Measurements from ENCODE around the gene HCN2.
"Not testable (repeated sequence)": the region's sequence is repeated elsewhere in the genome, so short reads cannot be mapped to it uniquely, and the experiment has no call there.

The HCN2 gene

DNA sequence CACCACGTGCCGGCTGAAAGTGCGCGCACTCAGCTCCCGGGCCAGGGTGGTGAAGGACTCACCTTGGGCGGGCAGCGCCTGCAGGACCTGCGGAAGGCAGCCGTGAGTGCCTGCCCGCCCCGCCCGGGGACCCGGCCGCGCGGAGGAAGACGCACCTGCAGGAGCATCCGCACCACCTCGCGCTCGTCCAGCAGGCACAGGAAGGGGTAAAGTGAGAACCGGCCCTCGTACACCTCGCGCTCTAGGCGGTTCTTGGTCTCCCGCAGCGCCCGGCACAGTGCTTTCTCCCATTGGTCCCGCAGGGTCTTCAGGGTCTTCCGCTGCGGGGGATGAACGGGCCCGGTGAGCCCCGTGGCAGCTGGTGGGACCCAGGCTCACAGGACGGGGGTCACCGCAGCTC is 33.0 kb downstream of the HCN2 start:
- no peak for DNase-seq

DNA sequence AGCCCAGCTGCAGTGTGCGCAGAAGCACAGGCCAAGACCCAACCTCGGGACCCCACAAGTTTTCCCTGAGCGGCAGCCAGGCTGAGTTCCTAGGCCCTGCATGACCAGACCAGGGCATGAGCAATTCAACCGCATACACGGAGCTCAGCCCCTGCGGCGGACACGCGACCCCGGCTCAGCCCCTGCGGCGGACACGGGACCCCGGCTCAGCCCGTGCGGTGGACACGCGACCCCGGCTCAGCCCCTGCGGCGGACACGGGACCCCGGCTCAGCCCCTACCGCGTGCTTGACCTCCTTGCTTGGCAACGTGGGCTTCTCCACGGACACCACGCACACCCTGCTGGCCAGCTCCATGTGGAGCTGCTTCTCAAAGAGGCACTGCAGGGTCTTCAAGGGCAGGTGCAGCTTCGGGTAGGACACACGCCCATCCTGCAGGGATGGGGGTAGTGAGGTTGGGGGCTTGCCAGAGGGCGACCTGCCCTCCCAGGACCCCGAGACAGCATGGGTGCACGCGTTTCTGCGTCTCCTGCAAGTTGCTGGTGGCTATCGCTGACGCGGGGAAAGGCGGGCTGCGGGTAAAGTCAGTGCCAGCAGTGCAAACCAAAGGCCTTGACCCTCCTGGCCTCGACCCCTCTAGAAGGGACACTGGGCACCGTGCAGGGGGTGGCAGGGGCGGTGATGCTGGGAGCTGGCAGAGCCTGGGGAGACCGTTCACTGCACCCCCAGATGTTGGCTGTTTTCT is 33.7 kb downstream of the HCN2 start:
- DNase-seq = no peak

DNA sequence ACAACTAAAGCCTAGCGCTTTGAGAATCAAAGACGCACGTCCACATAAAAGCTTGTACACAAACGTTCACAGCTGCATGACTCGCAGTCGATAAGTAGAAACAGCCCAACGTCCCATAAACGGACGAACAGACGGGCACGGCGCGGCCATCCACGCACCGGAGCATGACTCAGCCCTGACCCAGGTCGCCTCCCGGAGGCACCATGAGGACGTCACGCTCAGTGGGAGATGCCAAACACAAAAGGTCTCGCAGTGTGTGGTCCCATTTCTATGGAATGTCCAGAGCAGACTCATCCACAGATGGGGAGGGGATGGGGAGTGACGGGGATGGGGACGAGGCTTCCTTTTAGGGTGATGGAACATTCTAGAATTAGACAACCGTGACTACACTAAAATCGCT is 34.3 kb downstream of the HCN2 start:
- DNase-seq = no peak

DNA sequence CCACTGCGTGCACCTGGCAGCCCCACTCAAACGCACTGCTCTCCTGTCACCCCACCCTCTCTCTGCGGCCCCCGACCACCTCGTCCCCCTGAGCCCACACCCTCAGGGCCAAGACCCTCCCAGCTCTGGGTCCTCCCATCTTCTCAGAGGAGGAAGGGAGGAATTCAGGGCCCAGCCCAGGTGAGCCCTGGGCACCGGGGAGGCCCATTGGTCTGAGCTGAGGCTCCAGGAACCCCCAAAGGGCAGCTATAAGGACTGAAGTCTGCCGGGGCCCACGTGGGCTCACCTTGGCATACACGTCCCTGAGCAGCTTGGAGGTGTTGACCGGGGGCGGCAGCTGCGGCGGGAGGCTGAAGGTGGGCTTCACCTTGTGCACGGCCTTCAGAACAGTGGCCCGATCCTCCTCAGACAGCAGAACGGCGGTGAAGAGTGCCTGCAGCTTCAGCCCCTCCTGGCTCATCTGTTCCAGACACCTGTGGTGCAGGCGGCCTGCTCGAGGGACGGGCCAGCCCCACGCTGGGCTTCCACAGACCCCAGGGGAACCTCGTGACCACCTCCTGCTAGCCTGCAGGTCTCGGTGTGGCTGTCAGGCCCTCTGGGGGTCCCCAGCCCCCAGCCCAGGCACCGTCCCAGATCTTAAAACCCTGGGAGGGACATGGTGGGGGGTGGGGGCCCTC is 34.9 kb downstream of the HCN2 start:
- no peak for DNase-seq

DNA sequence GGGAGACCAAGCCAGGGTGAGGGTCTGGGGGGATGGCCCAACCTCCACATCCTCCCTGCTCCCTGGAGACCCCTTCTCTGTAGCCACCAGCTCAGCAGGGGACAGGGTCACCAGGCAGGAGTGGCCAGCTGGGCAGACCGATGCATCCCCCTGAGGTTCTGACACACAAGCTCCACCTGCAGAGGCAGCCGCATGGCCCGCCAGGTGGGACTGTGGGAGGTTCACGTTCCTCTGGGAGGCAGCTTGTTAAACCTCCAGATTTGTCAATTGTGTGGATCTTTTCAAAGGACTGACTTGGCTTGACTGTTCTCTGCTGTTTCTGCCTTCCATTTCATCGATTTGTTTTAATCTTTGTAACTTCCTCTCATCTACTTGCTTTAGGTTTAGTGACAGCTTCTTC is 35.6 kb downstream of the HCN2 start:
- no peak for DNase-seq

DNA sequence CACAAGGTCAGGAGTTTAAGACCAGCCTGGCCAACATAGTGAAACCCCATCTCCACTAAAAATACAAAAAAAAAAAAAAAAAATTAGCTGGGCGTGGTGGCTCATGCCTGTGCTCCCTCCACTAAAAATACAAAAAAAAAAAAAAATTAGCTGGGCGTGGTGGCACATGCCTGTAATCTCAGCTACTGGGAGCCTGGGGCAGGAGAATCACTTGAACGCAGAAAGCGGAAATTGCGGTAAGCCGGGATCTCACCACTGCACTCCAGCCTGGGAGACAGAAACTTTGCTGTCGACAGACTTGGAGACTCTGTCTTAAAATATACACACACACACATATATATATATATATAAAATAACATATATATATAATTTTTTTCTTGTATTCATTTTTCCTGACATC is 36.9 kb downstream of the HCN2 start:
- DNase-seq = not testable (repeated sequence)

DNA sequence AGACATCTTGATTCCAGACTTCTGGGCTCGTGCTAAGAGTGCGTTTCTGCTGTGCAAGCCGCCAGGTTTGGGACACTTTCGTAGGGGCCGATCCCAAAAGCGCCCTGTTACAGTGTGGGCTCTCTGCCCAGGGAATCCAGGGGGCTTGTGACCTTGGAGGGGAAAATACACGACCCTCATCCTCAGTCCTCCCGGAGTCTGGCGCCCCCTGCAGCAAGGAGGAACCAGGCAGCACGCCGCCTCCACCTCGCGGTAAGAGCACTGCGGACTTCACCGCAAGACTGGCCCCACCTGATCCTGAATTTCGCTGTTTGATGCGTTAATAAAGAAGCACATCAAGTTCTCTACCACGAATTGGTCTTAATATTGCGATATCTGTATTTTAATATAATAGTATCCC is 38.5 kb downstream of the HCN2 start:
- no peak for DNase-seq

DNA sequence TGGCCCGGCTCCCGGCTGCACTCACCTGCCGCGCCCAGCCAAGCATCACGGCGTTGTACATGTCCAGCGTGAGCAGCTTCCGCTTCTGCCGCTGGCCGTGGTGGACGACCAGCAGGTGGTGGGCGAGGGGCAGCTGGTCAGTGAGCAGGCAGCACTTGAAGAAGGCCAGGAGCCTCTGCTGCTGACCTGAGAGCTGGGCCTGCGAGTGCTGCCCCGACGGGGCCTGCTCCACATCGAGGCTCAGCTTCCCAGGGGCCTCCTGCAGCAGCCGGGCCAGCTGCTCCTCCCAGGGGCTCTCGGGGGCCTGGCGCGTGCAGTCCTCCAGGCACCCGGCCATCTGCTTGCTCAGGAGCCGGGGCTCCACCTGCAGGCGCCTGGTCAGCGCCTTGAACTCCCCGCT is 39.8 kb downstream of the HCN2 start:
- DNase-seq = not testable (repeated sequence)

DNA sequence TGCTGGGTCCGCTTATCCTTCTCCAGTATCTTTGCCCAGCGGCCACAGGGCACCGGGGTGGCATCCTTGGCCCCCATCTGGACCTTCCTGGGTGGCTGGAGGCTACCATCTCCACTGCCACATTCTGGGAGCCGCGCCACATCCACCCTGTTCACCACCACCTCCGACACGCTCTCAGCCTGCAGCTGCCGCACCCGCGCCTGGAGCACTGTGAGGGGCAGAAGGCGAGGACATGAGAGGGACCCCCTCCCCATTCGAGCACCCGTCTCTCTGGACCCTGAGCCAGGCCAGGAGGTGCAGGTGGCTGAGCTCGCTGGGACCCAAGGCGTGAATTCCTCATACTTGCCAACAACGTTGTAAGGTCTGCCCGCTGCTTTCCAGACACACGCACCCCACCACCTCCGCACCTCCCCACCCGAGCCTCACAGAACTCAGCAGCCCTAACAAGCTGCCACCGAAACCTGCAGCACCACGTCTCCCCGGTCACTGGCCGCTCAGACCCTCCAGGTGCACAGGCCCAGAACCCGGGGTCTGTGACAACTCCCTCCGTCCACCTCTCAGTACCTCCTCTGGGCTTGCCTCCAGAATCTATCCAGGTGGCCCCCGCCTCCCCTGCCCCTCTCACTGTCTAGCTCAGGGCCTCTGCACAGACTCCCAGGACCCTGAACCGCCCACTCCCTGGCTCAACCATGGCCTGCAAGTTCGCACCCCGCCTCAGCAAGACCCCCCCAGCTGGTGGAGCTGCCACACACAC is 40.5 kb downstream of the HCN2 start:
- DNase-seq = no peak

DNA sequence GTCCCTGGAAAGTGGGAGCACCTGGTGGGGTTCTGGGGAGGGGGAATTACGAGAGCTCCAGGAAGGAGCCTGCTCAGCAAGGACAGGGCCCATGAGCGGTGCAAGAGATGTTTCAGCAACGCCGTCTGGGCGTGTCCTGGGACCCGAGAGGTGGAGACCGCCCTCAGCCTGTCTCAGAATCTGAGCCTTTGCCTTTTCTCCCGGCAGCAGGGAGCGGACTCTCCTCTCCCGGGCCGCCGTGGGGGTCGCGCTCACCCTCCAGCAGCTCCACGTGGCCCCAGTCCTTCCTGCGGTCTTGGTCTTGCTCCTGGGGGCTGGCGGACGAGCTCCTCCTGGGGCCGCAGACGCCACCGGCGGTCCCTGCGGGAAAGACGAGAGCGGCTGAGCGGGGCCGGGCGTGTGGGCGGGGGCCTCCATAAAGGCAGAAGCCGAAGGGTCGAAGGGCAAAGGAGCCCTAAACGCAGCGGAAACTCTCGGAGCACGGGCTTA is 42.9 kb downstream of the HCN2 start:
- no peak for DNase-seq

DNA sequence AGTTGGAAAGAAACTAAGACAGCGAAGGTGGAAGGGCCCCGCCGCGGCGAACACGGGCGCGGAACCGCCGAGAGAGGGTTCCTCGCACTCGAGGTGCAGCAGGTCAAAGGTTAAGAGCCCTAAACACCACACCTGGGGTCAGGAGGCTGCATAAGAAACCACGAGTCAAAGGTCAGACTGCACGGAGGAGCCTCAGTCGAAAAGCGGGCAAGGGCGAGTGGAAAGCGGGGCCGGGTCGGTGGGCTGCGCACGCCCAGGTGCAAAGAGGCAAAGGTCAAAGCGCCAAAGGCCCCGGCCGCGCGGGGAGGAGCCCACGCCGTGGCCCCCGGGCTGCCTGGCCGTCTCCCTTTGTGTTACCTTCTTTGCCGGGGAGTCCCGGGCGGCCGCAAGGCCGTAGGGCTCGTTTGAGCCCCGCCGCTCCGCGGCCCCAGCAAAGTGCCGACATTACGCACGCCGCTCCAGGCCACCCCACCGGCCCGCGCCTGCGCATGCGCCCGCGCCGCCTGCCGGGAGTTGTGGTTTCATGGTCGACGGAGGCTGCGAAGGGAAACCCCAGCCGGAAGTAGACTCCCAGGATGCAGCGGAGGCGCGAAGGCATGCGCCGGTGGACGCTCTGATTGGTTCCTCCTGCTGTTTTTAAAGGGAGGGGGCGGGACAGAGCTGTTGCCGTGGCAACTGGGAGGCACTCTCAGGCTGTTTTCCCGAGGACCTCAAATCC is 43.5 kb downstream of the HCN2 start, which contains the start of gene POLRMT:
Gene POLRMT (minus strand): TSS at position 470 of the 718 bp plus-strand sequence. CDS start 25 bp downstream, at position 445.
- peak; percentile 95 for DNase-seq

DNA sequence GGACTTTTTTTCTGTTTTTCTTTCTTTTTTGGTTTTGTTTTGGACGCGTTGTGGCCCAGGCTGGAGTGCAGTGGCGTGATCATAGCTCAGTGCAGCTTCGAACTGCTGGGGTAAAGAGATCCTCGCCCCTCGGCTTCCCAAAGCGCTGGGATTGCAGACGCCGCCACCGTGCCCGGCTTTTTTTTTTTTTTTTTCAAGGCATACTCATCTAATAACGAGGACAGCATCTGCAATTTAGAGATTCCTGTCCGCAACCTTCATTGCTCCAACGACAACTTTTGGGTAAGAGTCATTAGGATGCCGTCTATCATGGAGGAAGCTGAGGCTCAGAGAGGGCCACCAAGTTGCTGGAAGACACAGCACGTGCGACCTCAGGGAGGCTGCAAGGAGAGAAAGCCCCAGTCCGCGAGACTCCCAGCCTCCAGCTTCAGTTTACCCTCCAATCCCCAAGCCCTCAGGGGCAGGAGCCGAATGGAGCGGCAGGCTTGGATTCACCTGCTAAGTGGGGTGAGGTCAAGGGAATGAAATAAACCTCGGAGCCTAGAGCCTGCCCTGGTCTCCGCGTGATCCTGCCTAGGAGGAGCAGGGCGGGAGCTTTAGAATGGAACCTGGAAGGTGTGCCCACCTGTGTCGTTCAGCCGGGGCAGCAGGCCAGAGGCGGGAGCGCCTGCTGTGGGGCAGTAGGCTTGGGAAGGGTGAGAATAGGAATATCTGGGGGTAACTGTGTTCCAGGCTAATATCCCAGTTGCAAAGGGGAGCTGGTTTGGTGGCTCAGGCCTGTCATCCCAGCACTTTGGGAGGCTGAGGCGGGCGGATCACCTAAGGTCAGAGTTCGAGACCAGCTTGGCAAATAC is 44.3 kb downstream of the HCN2 start:
- DNase-seq = no peak

DNA sequence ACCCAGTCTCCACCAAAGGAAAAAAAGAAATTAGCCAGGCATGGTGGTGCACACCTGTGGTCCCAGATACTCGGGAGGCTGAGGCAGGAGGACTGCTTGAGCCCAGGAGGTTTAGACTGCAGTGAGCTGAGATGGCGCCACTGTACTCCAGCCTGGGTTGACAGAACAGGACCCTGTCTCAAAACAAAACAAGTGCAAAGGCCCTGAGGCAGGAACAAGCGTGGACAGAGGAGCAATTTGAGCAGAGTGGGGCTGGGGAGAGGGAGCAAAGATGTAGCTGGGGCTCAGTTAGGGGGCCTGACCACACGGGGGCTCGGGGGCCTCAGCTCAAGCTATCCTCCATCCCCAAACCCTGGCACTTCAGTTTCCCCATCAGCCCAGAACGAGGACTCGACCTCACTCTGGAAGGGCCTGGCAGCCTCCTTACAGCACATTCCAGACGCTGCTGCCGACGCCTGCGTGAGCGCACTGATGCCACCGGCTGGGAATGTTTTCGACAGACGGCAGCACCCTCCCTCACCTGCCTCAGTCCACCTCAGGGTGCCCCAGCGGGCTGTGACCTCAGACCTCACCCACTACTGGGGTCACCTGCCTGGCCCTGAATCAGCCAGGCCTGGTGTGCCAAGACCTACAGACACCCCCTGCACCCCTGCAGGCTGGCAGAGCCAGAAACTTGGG is 45.4 kb downstream of the HCN2 start:
- DNase-seq = no peak

DNA sequence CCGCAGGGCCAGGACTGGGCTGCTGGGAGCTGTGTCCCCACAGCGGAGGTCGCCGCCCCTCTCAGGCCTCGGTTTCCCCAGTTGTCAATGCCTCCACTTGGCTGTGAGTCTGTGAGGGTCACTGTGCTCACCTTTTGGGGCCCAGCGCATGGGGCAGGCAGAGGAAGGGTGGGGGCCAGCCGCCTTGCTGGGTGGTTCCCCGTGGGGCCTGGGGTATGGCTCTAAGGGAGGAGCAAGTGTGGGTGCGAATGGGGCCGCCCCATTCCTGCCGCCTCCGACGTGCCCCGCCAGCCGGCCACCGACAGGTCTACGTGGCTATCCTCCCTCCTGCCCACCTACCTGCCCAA is 49.2 kb downstream of the HCN2 start:
- no peak for DNase-seq

DNA sequence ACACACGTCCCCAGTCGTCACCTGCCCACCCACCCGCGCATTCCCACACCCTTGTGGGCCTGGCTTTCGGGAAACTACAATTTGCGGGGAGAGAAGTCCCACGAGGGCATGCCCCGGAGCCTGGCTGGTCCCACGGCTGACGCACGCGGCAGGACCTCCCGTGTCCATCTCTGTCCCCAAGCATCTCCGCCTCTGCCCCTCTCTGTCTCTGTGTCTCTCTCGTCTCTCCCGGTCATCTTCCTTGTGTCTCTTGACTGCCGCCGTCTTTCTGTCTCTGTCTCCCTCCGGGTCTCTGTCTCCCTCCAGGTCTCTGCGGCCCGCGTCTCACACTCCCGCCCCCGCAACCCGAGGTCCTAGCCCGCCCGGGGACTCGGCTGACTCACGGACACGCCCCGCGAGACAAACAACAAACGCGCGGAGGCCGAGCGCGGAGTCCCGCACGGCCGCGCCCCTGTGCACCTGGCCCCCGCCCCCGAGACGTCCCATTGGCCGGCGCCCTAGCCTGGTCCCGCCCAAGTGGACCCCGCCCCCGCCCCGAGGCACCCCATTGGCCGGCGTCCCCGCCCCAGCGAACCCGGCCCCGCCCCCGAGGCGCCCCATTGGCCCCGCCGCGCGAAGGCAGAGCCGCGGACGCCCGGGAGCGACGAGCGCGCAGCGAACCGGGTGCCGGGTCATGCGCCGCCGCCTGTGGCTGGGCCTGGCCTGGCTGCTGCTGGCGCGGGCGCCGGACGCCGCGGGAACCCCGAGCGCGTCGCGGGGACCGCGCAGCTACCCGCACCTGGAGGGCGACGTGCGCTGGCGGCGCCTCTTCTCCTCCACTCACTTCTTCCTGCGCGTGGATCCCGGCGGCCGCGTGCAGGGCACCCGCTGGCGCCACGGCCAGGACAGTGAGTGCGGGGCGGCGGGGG is 49.8 kb downstream of the HCN2 start, which contains the start of gene FGF22:
Gene FGF22 (plus strand): TSS at position 627 of the 908 bp plus-strand sequence. CDS start 47 bp downstream, at position 674.
- DNase-seq = peak; percentile 97

DNA sequence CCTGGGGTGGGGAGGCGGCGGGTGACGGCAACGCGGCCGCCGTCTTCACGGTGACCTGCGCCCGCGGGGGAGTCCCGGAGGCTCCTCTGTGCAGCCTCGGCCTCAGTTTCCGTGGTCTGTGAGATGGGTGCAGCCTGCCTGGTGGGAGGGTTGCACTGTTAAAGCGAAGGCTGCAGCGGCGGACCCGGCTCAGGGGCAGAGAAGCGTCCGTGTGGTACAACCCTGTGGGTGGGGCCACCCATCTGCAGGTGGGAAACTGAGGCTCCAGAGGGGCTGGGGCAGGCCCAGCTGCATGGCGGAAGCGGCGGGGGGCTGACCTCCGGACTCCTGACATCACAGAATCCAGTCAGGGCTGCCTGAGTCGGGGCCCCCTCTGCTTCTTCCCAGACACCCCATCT is 50.5 kb downstream of the HCN2 start:
- no peak for DNase-seq

DNA sequence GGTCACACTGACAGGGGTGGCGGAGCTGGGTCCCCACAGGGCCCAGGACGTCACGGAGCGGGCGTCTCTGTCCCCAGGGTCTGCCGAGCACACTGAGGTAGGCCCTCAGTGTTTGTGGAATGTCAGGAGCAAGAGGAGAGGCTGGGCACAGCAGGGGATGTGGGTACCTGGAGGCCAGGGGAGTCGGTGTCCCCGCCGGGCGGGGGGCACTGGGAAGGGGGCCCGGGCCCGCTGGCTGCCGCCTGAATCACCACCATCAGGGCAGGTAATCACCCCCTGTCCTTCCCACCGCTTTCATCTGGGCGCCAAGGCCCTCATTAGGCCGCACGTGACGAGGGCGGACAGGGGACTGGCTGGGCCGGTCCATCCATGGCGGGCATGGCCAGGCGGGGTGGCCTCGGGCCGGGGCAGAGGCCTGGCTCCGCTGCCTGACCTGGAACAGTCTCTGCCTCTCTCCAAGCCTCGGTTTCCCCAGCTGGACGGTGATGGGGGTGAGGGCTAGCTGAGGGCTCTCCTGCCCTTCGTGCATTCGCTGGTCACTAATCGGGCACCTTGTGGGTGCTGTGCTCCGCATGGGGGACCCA is 51.0 kb downstream of the HCN2 start:
- DNase-seq = no peak

DNA sequence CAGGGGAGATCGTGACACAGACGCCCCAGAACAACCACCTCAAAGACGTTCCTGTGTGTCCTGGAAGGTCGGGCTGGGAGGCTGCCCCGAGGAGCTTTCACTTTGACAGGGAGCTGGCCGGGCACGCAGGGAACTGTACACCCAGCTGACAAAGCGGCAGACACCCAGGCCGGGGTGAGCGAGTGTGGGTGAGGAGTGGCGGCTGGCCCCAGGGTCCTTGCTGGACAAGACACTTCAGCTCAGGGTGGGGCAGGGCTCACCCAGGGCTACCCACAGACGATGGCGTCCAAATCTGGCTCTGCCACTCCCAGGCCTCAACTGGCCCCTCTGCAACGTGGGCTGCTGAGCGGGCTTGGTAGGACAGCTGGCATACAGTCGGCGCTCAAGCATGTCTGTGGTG is 52.0 kb downstream of the HCN2 start:
- DNase-seq = no peak

DNA sequence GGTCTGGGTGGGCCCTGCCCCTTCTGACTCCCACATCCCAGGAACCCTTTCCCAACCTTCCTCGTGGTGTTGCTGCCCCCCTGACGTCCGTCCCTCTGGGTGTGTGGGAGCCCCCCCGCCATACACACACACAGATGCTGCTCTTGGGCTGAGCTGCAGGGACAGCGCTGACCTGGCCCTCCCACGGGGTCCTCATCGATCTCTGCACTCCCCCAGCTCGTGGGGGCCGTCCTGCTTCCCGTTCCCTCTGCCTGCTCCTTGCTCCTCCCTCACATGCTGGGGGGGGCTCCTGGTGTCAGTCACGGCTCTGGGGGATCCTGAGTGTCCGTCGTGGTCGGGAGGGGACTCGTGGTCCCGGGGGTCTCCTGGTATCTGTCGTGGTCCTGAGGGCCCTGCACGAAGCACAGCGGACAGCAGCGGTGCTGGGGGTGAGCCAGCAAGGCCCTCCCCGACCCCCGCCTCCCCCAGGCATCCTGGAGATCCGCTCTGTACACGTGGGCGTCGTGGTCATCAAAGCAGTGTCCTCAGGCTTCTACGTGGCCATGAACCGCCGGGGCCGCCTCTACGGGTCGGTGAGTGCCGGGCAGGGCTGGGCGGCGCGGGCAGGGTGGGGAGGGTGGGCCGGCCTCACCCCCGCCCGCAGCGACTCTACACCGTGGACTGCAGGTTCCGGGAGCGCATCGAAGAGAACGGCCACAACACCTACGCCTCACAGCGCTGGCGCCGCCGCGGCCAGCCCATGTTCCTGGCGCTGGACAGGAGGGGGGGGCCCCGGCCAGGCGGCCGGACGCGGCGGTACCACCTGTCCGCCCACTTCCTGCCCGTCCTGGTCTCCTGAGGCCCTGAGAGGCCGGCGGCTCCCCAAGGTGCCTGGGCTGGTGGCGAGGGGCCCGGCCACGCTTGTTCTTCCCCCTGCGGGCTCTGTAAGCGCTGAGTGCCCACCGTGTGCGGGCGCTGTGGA is 53.4 kb downstream of the HCN2 start:
- no peak for DNase-seq

Data from activated CD4-positive, alpha-beta T cell treated with anti-CD3 and anti-CD28 coated beads, Interleukin-2, amount 50 U/mL, for 1 hour (primary cell).